ENCODE results near the gene PLXNA3. TPM values are rescaled to one million over a fixed set of nuclear protein-coding genes. Genes with fewer than 3 reads are reported as not detected.

Gene PLXNA3
- total and polyA plus RNA-seq, 10 of the 15 experiments (the other 5 are each of a cell fraction or from before 2014, with no cell fraction given), result 0.26 to 26.8 (median 3.4) TPM

- TF ChIP-seq KLF5 (IDR thresholded peaks at IDR 0.05; ENCODE audit: partially characterized antibody) (peak; percentile 93), TAF1 (IDR thresholded peaks at IDR 0.05; ENCODE audit: borderline replicate concordance, low read depth, low read length) (peak; percentile 50; the same call in 1 of the 2 replicates), STAT1 (conservative IDR thresholded peaks at IDR 0.05) (no peak), POLR2A (IDR thresholded peaks at IDR 0.05; ENCODE audit: low read depth, low read length) (peak; percentile 81)
These were observed at the start of gene PLXNA3 (continued) for GRCh38 chrX:154458116-154458953.

- SMC1A ChIA-PET (ENCODE audit: uncharacterized antibody, unreplicated experiment), result no interaction called here
- CTCF ChIA-PET, result no interaction called here
- intact Hi-C loops (cut with micrococcal nuclease; ENCODE audit: unreplicated experiment) (no loop called here), in situ Hi-C loops (cut with MboI) (no loop called here)
- BruUV-seq (replicated peaks), result no TSS peak
- no peak overlapping the region for H2AFZ ChIP-seq (ENCODE audit: control insufficient read depth, low read depth, low read length)
- H3K4me1 ChIP-seq (ENCODE audit: control insufficient read depth, insufficient read depth, low read length), result no peaks in the 10 kb centered on the region
- ATAC-seq (no peak), DNase-seq (ENCODE audit: low read depth, low spot score) (no peak), FAIRE-seq (no peak)
- no peaks in the 10 kb centered on the region for H4K20me1 ChIP-seq (ENCODE audit: control insufficient read depth, insufficient read depth)
- RAD21 ChIA-PET (ENCODE audit: unreplicated experiment), result no interaction called here
- WGBS (ENCODE audit: insufficient coverage, insufficient replicate concordance, low lambda C conversion rate, missing lambda C conversion rate), result 21% methylated on average over 10 of the region's 10 CpGs
- no peak overlapping the region for H3K4me3 ChIP-seq
- POLR2A ChIA-PET, result interaction anchor here (0.6 kb wide), 1 partner anchor 10 kb away, joined by 3 read pairs; the partner anchor contains the start of gene RPL10
- H3K79me2 ChIP-seq (ENCODE audit: control insufficient read depth, insufficient read depth, low read length), result peaks cover 7% of the 10 kb centered on the region
- H3K9ac ChIP-seq (ENCODE audit: control insufficient read depth, insufficient read depth, low read length), result no peak overlapping the region
- H3K27me3 ChIP-seq (replicated peaks in 1 of 2; ENCODE audit: control insufficient read depth in 2 of 2, insufficient read depth in 2 of 2, low read length in 1 of 2), result no peaks in the 10 kb centered on the region
- no peak overlapping the region for H3K4me2 ChIP-seq (ENCODE audit: control insufficient read depth, insufficient read depth)
- no peaks in the 10 kb centered on the region; the same call in 2 of the 3 replicates for H3K9me3 ChIP-seq (replicated peaks; ENCODE audit: control insufficient read depth, insufficient read depth, low read length)
- H3K36me3 ChIP-seq (ENCODE audit: control insufficient read depth in 2 of 2, insufficient read depth in 2 of 2, low read length in 1 of 2), result no peaks in the 10 kb centered on the region
- no peak overlapping the region for H3K27ac ChIP-seq (ENCODE audit: control insufficient read depth, insufficient read depth)
- no peak for TF ChIP-seq CEBPB (IDR thresholded peaks at IDR 0.05; ENCODE audit: borderline replicate concordance in 1 of 2, low read depth in 2 of 2, low read length in 2 of 2)
- no peak for TF ChIP-seq PML (IDR thresholded peaks at IDR 0.05; ENCODE audit: low read length)
- no peak for TF ChIP-seq YY1 (IDR thresholded peaks at IDR 0.05; ENCODE audit: low read depth, low read length)
- TF ChIP-seq BMI1 (IDR thresholded peaks at IDR 0.05; ENCODE audit: borderline replicate concordance), result no peak
- no peak for TF ChIP-seq ZBTB4 (CRISPR knock-in tag; IDR thresholded peaks at IDR 0.05)
- no peak for TF ChIP-seq EED (IDR thresholded peaks at IDR 0.05; ENCODE audit: low read depth)
- no peak for TF ChIP-seq PRDM15 (CRISPR knock-in tag; IDR thresholded peaks at IDR 0.05)
- no peak for TF ChIP-seq MLLT1 (IDR thresholded peaks at IDR 0.05)
- no peak for TF ChIP-seq SMAD1 (IDR thresholded peaks at IDR 0.05; ENCODE audit: low read depth, partially characterized antibody)
- TF ChIP-seq SMARCA5 (IDR thresholded peaks at IDR 0.05), result no peak
These were observed 49.3 kb upstream of the PLXNA3 start for GRCh38 chrX:154408659-154409221.
